K562 (cell line): ENCODE data around the gene SCAMP3. TPM values are rescaled to one million over a fixed set of nuclear protein-coding genes. Genes with fewer than 3 reads are reported as not detected.

ENCODE experiments used
- CCNT2 ChIP-seq: IDR thresholded peaks from 2 replicates; pipeline ENCODE4 v1.6.1; 2011; ENCODE audit warnings: borderline replicate concordance, low read depth, mild to moderate bottlenecking, moderate library complexity, mixed read lengths, low read length; ENCODE audit not compliant: insufficient read length; ENCODE audit errors: extremely low read depth
- E2F6 ChIP-seq, 2 experiments: IDR thresholded peaks; 2 replicates each; pipeline ENCODE4 v1.6.1; 2011; ENCODE audit warnings: borderline replicate concordance in 1 of 2, control low read depth in 1 of 2, low read depth in 1 of 2, low read length in 1 of 2, mild to moderate bottlenecking in 1 of 2, mixed read lengths in 1 of 2, moderate library complexity in 1 of 2; ENCODE audit not compliant: insufficient read depth in 1 of 2, insufficient read length in 1 of 2, poor library complexity in 1 of 2, severe bottlenecking in 1 of 2; ENCODE audit errors: extremely low read depth in 1 of 2
- ETS1 ChIP-seq: conservative IDR thresholded peaks from 2 replicates; pipeline ENCODE4 v1.6.1; 2011; ENCODE audit warnings: low read depth, mild to moderate bottlenecking, low read length; ENCODE audit not compliant: control insufficient read depth
- FOXP4 ChIP-seq: sonication (generic); formaldehyde crosslinking; IDR thresholded peaks from 2 replicates; pipeline ENCODE4 v1.8.0; 2022; ENCODE audit warnings: mild to moderate bottlenecking, missing genetic modification reagents, borderline replicate concordance
- KLF10 ChIP-seq: fragments of 250-450 bp; sonication (Bioruptor Pico); IDR thresholded peaks from 2 replicates; pipeline ENCODE4 v1.6.1; 2021; ENCODE audit warnings: matching md5 sums
- NFXL1 ChIP-seq: fragments of 450-650 bp; formaldehyde crosslinking; IDR thresholded peaks from 2 replicates; pipeline ENCODE4 v1.4.0; 2021; ENCODE audit warnings: mild to moderate bottlenecking
- PTBP1 ChIP-seq: fragments of 200-400 bp; formaldehyde crosslinking; IDR thresholded peaks from 2 replicates; pipeline ENCODE4 v1.6.1; 2017; ENCODE audit warnings: low read depth, low read length
- RBBP5 ChIP-seq: fragments of 200-600 bp; sonication (generic); IDR thresholded peaks from 2 replicates; pipeline ENCODE4 v1.6.1; 2012; ENCODE audit warnings: borderline replicate concordance, mild to moderate bottlenecking, low read length, control low read depth, inconsistent platforms; ENCODE audit not compliant: insufficient read depth, poor library complexity, severe bottlenecking
- RFX5 ChIP-seq: IDR thresholded peaks from 2 replicates; pipeline ENCODE4 v1.6.1; 2011; ENCODE audit warnings: low read depth, mild to moderate bottlenecking, improper control_type of control experiment, low read length
- SMAD1 ChIP-seq: fragments of 150-350 bp; IDR thresholded peaks from 2 replicates; pipeline ENCODE4 v1.6.1; 2014; ENCODE audit warnings: low read length, low read depth; ENCODE audit not compliant: partially characterized antibody
- ZKSCAN8 ChIP-seq: fragments of 200-800 bp; sonication (Bioruptor generic); IDR thresholded peaks from 2 replicates; pipeline ENCODE4 v1.6.1; 2016; ENCODE audit warnings: missing genetic modification characterization, missing compliant biosample characterization
- ZNF3 ChIP-seq: fragments of 250-450 bp; sonication (Bioruptor Pico); IDR thresholded peaks from 2 replicates; pipeline ENCODE4 v1.5.0; 2021; ENCODE audit warnings: mild to moderate bottlenecking, moderate library complexity
- ZNF77 ChIP-seq: fragments of 250-450 bp; sonication (Bioruptor Pico); IDR thresholded peaks from 2 replicates; pipeline ENCODE4 v1.5.0; 2020
- polyA plus RNA-seq, 8 experiments: library from polyadenylated mRNA; depleted of rRNA in 4 of 8; stranded (reverse) in 5 of 8; unstranded in 3 of 8; fragments of >200 nt; fragmentation: Nextera tagmentation in 2 of 8; fragmentation: Illumina TruSeq in 1 of 8; extraction: Ambion mirVana in 2 of 8; extraction: Trizol in 1 of 8; gene quantifications; 2 replicates each; pipeline versions ENCODE4 v1.2.1 to v1.2.3, GENCODE V29; 2011 to 2014; ENCODE audit warnings: inconsistent platforms in 1 of 8, missing spikeins in 1 of 8
- total RNA-seq, 7 experiments: library from RNA; depleted of rRNA in 6 of 7; stranded (reverse); fragments of >200 nt in 6 of 7; fragmentation: Illumina TruSeq in 2 of 7; extraction: Trizol in 2 of 7; gene quantifications; 2 replicates each; pipeline versions ENCODE4 v1.2.1 to v1.2.3, GENCODE V29; 2011 to 2021; ENCODE audit warnings: low replicate concordance in 1 of 7
- TF ChIP-seq, protein P1 (sequence below): fragments of 200-400 bp; formaldehyde crosslinking; IDR thresholded peaks from 2 replicates; pipeline ENCODE4 v1.6.1; 2017; ENCODE audit warnings: mild to moderate bottlenecking, low read depth, low read length, moderate library complexity

The SCAMP3 gene
- total and polyA plus RNA-seq, 9 of the 15 experiments (the other 6 are each of a cell fraction or from before 2014, with no cell fraction given), result 14.2 to 131 (median 86.1) TPM

GRCh38 chr1:155244368-155245162, 17.6 kb downstream of the SCAMP3 start (continued):
- TF ChIP-seq ETS1 (peak; percentile 78; the same call in 1 of the 2 replicates), E2F6 (IDR thresholded peaks at IDR 0.05; ENCODE audit: borderline replicate concordance in 1 of 2, extremely low read depth in 1 of 2, insufficient read depth in 1 of 2, insufficient read length in 1 of 2, low read depth in 1 of 2, low read length in 1 of 2, poor library complexity in 1 of 2, severe bottlenecking in 1 of 2) (peak; percentile 98), KLF10 (CRISPR knock-in tag) (no peak), NFXL1 (CRISPR knock-in tag) (no peak), ZNF77 (CRISPR knock-in tag) (no peak), RFX5 (no peak), SMAD1 (peak; percentile 84), ZNF3 (no peak), PTBP1 (peak; percentile 96), FOXP4 (CRISPR knock-in tag) (peak; percentile 96; the same call in 1 of the 2 replicates), ZKSCAN8 (CRISPR knock-in tag) (peak; percentile 5; the same call in 1 of the 2 replicates), RBBP5 (no peak), CCNT2 (peak; percentile 61)
- TF ChIP-seq, protein P1, sequence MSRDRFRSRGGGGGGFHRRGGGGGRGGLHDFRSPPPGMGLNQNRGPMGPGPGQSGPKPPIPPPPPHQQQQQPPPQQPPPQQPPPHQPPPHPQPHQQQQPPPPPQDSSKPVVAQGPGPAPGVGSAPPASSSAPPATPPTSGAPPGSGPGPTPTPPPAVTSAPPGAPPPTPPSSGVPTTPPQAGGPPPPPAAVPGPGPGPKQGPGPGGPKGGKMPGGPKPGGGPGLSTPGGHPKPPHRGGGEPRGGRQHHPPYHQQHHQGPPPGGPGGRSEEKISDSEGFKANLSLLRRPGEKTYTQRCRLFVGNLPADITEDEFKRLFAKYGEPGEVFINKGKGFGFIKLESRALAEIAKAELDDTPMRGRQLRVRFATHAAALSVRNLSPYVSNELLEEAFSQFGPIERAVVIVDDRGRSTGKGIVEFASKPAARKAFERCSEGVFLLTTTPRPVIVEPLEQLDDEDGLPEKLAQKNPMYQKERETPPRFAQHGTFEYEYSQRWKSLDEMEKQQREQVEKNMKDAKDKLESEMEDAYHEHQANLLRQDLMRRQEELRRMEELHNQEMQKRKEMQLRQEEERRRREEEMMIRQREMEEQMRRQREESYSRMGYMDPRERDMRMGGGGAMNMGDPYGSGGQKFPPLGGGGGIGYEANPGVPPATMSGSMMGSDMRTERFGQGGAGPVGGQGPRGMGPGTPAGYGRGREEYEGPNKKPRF, result no peak
